Measurements from ENCODE around the gene S1PR3.

- TF ChIP-seq SP1 (IDR thresholded peaks at IDR 0.05) (no peak), TARDBP (IDR thresholded peaks at IDR 0.05) (no peak)
These were observed 34.3 kb downstream of the S1PR3 start for GRCh38 chr9:89025553-89025952.

All from HEK293T (cell line).